ENCODE measurements around the gene PRG3. TPM values are rescaled to one million over a fixed set of nuclear protein-coding genes. Genes with fewer than 3 reads are reported as not detected.

PRG3 gene
- total RNA-seq, 1 experiment from 2014 or later, result not detected

DNA sequence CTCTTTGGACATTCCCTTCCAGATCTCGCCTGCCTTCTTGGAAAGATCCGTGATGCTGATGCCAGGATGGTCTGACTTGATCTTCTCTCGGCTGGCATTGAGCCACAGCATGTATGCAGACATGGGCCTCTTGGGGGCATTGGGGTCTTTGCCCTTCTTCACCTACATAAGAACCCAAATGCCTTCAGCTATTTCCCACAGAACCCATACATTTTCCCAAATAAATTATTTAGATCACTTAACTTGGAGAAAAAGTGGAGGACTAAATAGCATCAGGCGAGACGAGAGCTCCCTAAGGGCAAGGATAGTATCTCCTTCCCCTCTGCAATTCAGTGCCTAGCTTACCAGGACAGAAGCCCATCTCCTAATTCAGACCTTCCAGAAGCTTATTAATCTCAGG, 53.2 kb downstream of the PRG3 start:
- Mint-ChIP-seq H3K27me3 (ENCODE audit: low read depth) (no peaks in the 10 kb centered on the region), H3K36me3 (peaks cover 68% of the 10 kb centered on the region), H3K4me3 (no peak overlapping the region), H3K4me1 (peaks cover 28% of the 10 kb centered on the region), H3K9me3 (no peaks in the 10 kb centered on the region), H3K27ac (peak overlapping the region; percentile 32; the same call in 1 of the 2 replicates)
- no peak for TF ChIP-seq CREB1 (CRISPR knock-in tag; IDR thresholded peaks at IDR 0.05)
- TF ChIP-seq GABPB1 (CRISPR knock-in tag; IDR thresholded peaks at IDR 0.05), result no peak
- TF ChIP-seq NR3C1 (CRISPR knock-in tag; conservative IDR thresholded peaks at IDR 0.05; ENCODE audit: low read depth), result no peak
- DNase-seq (ENCODE audit: low spot score) (no peak), ATAC-seq (no peak)
- CTCF ChIA-PET, result interaction anchor here (0.6 kb wide), 1 partner anchor 52 kb away, joined by 3 read pairs; no protein-coding TSS in a partner anchor
- POLR2A ChIA-PET, result interaction anchor here (0.6 kb wide), 1 partner anchor 34 kb away, joined by 8 read pairs; no protein-coding TSS in a partner anchor

Other genes with a start within 250 kb of the PRG3 start
- gene LRRC55, start 199.2 kb downstream of the PRG3 start, total RNA-seq (2021), result 0.46 to 0.79 TPM (median 0.71 TPM) in 3 replicates
- gene APLNR, start 143.9 kb downstream of the PRG3 start, total RNA-seq (2021), result 0.53 to 0.89 TPM (median 0.66 TPM) in 3 replicates
- 109 to 127 TPM (median 125 TPM) in 3 replicates for gene TNKS1BP1, start 56.2 kb downstream of the PRG3 start, total RNA-seq (2021)
- gene SSRP1, start 45.3 kb downstream of the PRG3 start, total RNA-seq (2021), result 218 to 228 TPM (median 223 TPM) in 3 replicates
- gene P2RX3, start 42.8 kb downstream of the PRG3 start, total RNA-seq (2021), result 0.26 to 1.1 TPM (median 0.66 TPM) in 3 replicates
- 0.57 to 0.60 TPM in 2 of 3 replicates, not detected in the other for gene PRG2, start 9.5 kb upstream of the PRG3 start, total RNA-seq (2021)
- 22.6 to 25.8 TPM (median 25.3 TPM) in 3 replicates for gene SLC43A3, start 46.0 kb upstream of the PRG3 start, total RNA-seq (2021)
- 13.8 to 15.5 TPM (median 14.3 TPM) in 3 replicates for gene RTN4RL2, start 79.4 kb upstream of the PRG3 start, total RNA-seq (2021)
- 20.5 to 27.1 TPM (median 21.5 TPM) in 3 replicates for gene SLC43A1, start 134.6 kb upstream of the PRG3 start, total RNA-seq (2021)
- 63.5 to 92.8 TPM (median 68.4 TPM) in 3 replicates for gene TIMM10, start 149.6 kb upstream of the PRG3 start, total RNA-seq (2021)
- gene SMTNL1, start 156.4 kb upstream of the PRG3 start, total RNA-seq (2021), result 0.26 to 0.39 TPM (median 0.34 TPM) in 3 replicates
- 38.8 to 48.5 TPM (median 47.4 TPM) in 3 replicates for gene UBE2L6, start 186.5 kb upstream of the PRG3 start, total RNA-seq (2021)
- 49.1 to 51.8 TPM (median 50.2 TPM) in 3 replicates for gene SERPING1, start 216.5 kb upstream of the PRG3 start, total RNA-seq (2021)

All from WTC11 (cell line).